ENCODE data around the gene CPHXL.

DNA sequence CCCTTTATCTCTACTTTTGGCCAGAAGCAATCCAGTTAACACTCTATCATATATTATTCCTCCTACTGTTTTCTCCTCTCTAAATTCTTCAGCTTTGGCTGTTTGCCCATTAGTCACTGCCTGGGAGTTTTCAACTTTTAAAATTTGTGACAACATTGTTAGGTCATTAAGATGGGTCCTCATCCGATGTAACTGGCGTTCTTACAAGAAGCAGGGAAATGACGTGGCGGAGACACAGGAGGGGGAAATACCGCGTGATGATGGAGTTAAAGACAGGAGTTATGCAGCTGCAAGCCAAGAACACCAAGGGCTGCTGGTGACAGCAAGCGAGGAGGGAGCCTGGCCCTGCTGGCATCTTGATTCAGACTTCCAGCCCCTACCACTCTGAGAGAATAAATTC lies 34.8 kb upstream of the CPHXL start:
- TF ChIP-seq, protein P1, sequence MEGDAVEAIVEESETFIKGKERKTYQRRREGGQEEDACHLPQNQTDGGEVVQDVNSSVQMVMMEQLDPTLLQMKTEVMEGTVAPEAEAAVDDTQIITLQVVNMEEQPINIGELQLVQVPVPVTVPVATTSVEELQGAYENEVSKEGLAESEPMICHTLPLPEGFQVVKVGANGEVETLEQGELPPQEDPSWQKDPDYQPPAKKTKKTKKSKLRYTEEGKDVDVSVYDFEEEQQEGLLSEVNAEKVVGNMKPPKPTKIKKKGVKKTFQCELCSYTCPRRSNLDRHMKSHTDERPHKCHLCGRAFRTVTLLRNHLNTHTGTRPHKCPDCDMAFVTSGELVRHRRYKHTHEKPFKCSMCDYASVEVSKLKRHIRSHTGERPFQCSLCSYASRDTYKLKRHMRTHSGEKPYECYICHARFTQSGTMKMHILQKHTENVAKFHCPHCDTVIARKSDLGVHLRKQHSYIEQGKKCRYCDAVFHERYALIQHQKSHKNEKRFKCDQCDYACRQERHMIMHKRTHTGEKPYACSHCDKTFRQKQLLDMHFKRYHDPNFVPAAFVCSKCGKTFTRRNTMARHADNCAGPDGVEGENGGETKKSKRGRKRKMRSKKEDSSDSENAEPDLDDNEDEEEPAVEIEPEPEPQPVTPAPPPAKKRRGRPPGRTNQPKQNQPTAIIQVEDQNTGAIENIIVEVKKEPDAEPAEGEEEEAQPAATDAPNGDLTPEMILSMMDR (conservative IDR thresholded peaks at IDR 0.05 in 1 of 2, IDR thresholded peaks at IDR 0.05 in 1 of 2; ENCODE audit: extremely low read depth in 1 of 2, insufficient read depth in 1 of 2, low read depth in 1 of 2, low read length in 2 of 2), result no peak
- TF ChIP-seq EZH2 (IDR thresholded peaks at IDR 0.05; ENCODE audit: borderline replicate concordance, low read length), result no peak
